RWPE2 (cell line): ENCODE measurements around the gene GHSR.

Experiments used
- ATAC-seq: fragments of 200-7000 bp; cut with Tn5 transposase; 3 replicates; pipeline ENCODE4 v1.9.1; 2021; ENCODE audit warnings: low read depth
- DNase-seq: peaks from one replicate; pipeline ENCODE4 v3.0.0-alpha.2; 2020; ENCODE audit warnings: low spot score
- H3K27ac ChIP-seq: fragments of 450-650 bp; 2 replicates; pipeline ENCODE4 v1.5.1; 2017; ENCODE audit warnings: mild to moderate bottlenecking; ENCODE audit not compliant: poor library complexity, severe bottlenecking
- H3K27me3 ChIP-seq: fragments of 250-450 bp; sonication (Bioruptor Pico); 2 replicates; pipeline ENCODE4 v1.5.1; 2021; ENCODE audit warnings: mild to moderate bottlenecking, moderate library complexity; ENCODE audit not compliant: insufficient read depth, poor library complexity, severe bottlenecking
- H3K36me3 ChIP-seq: fragments of 250-450 bp; sonication (Bioruptor Pico); 2 replicates; pipeline ENCODE4 v1.5.1; 2020; ENCODE audit warnings: low read depth, mild to moderate bottlenecking, moderate library complexity
- H3K4me1 ChIP-seq: fragments of 250-450 bp; sonication (Bioruptor Pico); 2 replicates; pipeline ENCODE4 v1.5.1; 2021; ENCODE audit warnings: mild to moderate bottlenecking, moderate library complexity; ENCODE audit not compliant: insufficient read depth, poor library complexity, severe bottlenecking
- H3K4me3 ChIP-seq: fragments of 250-450 bp; sonication (Bioruptor Pico); 2 replicates; pipeline ENCODE4 v1.5.1; 2021; ENCODE audit warnings: mild to moderate bottlenecking, moderate library complexity; ENCODE audit not compliant: severe bottlenecking
- H3K9me3 ChIP-seq: fragments of 250-450 bp; sonication (Bioruptor Pico); 2 replicates; pipeline ENCODE4 v1.5.1; 2021; ENCODE audit warnings: mild to moderate bottlenecking, moderate library complexity; ENCODE audit not compliant: severe bottlenecking
- CTCF ChIP-seq: fragments of 450-650 bp; IDR thresholded peaks from one replicate; pipeline ENCODE4 v1.5.1; 2017; ENCODE audit warnings: mild to moderate bottlenecking, moderate library complexity; ENCODE audit not compliant: poor library complexity, severe bottlenecking

The GHSR gene

GRCh38 chr3:172407872-172408271, 40.4 kb downstream of the GHSR start:
- Histone ChIP-seq H3K4me3 (no peak overlapping the region), H3K27ac (no peak overlapping the region), H3K9me3 (peaks cover 1% of the 10 kb centered on the region), H3K27me3 (no peaks in the 10 kb centered on the region), H3K4me1 (no peaks in the 10 kb centered on the region), H3K36me3 (no peaks in the 10 kb centered on the region)
- no peak for ATAC-seq
- no peak for DNase-seq
- TF ChIP-seq CTCF = no peak

GRCh38 chr3:172405914-172406313, 42.3 kb downstream of the GHSR start:
- H3K4me3 ChIP-seq = no peak overlapping the region
- peaks cover 1% of the 10 kb centered on the region for H3K9me3 ChIP-seq
- no peak for TF ChIP-seq CTCF
- H3K27ac ChIP-seq = no peak overlapping the region
- H3K4me1 ChIP-seq = no peaks in the 10 kb centered on the region
- DNase-seq = no peak
- H3K36me3 ChIP-seq = peaks cover 4% of the 10 kb centered on the region; the same call in 1 of the 2 replicates
- ATAC-seq = no peak
- no peaks in the 10 kb centered on the region for H3K27me3 ChIP-seq

- Histone ChIP-seq H3K9me3 (no peaks in the 10 kb centered on the region), H3K36me3 (peaks cover 14% of the 10 kb centered on the region), H3K27ac (no peak overlapping the region), H3K4me1 (no peaks in the 10 kb centered on the region), H3K27me3 (no peaks in the 10 kb centered on the region), H3K4me3 (no peak overlapping the region)
- DNase-seq = no peak
- no peak for ATAC-seq
- TF ChIP-seq CTCF = no peak
Observed at GRCh38 chr3:172404237-172404962, 43.9 kb downstream of the GHSR start.

GRCh38 chr3:172402892-172403643, 45.2 kb downstream of the GHSR start:
- Histone ChIP-seq H3K4me1 (no peaks in the 10 kb centered on the region), H3K27ac (no peak overlapping the region), H3K27me3 (no peaks in the 10 kb centered on the region), H3K9me3 (no peaks in the 10 kb centered on the region), H3K36me3 (peaks cover 27% of the 10 kb centered on the region), H3K4me3 (no peak overlapping the region)
- no peak for TF ChIP-seq CTCF
- DNase-seq (no peak), ATAC-seq (no peak)

- no peak for ATAC-seq
- no peaks in the 10 kb centered on the region for H3K4me1 ChIP-seq
- peaks cover 37% of the 10 kb centered on the region for H3K36me3 ChIP-seq
- no peaks in the 10 kb centered on the region for H3K27me3 ChIP-seq
- no peak for DNase-seq
- H3K9me3 ChIP-seq = no peaks in the 10 kb centered on the region
- no peak overlapping the region for H3K27ac ChIP-seq
- no peak for TF ChIP-seq CTCF
- H3K4me3 ChIP-seq = no peak overlapping the region
Observed at GRCh38 chr3:172402090-172402489, 46.2 kb downstream of the GHSR start.
